Right atrium auricular region (tissue), 2 donors: ENCODE data around the gene UGGT1. TPM values are rescaled to one million over a fixed set of nuclear protein-coding genes. Genes with fewer than 3 reads are reported as not detected.

Experiments used
- DNase-seq: peaks from one replicate; pipeline ENCODE4 v3.0.0-alpha.2; 2019; ENCODE audit warnings: low spot score
- H3K27ac ChIP-seq, 2 donors: fragments of 200-600 bp; sonication (generic); 1 replicate in 1 of 2; 2 replicates in 1 of 2; pipeline ENCODE4 v1.5.1; 2016 to 2019
- H3K27me3 ChIP-seq, 2 donors: fragments of 200-600 bp; sonication (generic); one replicate each; pipeline versions ENCODE4 v1.5.1 to v1.6.0; 2017 to 2019
- H3K36me3 ChIP-seq: fragments of 200-600 bp; sonication (generic); one replicate; pipeline ENCODE4 v1.5.1; 2016
- H3K4me1 ChIP-seq, 2 donors: fragments of 200-600 bp; sonication (generic); one replicate each; pipeline versions ENCODE4 v1.5.1 to v1.6.0; 2017 to 2019
- H3K4me3 ChIP-seq, 2 donors: fragments of 200-600 bp; sonication (generic); 1 replicate in 1 of 2; 2 replicates in 1 of 2; pipeline ENCODE4 v1.5.1; 2017 to 2019; ENCODE audit warnings: mild to moderate bottlenecking in 1 of 2, moderate library complexity in 1 of 2
- H3K9me3 ChIP-seq, 2 donors: fragments of 200-600 bp; sonication (generic); one replicate each; pipeline ENCODE4 v1.5.1; 2019
- total RNA-seq, 2 donors: library from RNA; depleted of rRNA; stranded (reverse); fragments of >200 nt; gene quantifications; one replicate each; pipeline ENCODE4 v1.1.0, GENCODE V29; 2016
- TF ChIP-seq, protein P1 (sequence below), 2 donors: fragments of 200-600 bp; sonication (generic); IDR thresholded peaks; one replicate each; pipeline ENCODE4 v1.5.1; 2019; ENCODE audit warnings: antibody characterized with exemption in 2 of 2

The UGGT1 gene
- total RNA-seq, 2 donors from 2014 or later, result 33.5 to 47.2 TPM

DNA sequence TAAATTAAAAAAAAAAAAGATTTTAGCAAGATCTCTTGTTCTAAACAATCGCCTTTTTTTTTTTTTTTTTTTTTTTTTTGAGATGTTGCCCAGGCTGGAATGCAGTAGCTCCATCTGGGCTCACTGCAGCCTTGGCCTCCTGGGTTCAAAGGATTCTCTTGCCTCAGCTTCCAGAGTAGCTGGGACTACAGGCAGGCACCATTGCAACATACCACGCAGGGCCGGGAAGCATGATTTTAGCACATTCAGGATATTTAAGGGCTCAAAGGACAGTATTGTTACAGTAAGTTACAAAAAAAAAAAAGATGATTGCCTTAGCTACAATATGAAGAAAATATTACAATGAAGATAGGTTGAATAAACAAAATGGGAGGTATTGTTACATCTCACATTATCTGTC lies 33.7 kb upstream of the UGGT1 start:
- Histone ChIP-seq H3K27me3 (no peaks in the 10 kb centered on the region), H3K36me3 (no peaks in the 10 kb centered on the region), H3K9me3 (no peaks in the 10 kb centered on the region), H3K4me1 (no peaks in the 10 kb centered on the region), H3K4me3 (no peak overlapping the region), H3K27ac (no peak overlapping the region)
- no peak for DNase-seq
- TF ChIP-seq, protein P1, sequence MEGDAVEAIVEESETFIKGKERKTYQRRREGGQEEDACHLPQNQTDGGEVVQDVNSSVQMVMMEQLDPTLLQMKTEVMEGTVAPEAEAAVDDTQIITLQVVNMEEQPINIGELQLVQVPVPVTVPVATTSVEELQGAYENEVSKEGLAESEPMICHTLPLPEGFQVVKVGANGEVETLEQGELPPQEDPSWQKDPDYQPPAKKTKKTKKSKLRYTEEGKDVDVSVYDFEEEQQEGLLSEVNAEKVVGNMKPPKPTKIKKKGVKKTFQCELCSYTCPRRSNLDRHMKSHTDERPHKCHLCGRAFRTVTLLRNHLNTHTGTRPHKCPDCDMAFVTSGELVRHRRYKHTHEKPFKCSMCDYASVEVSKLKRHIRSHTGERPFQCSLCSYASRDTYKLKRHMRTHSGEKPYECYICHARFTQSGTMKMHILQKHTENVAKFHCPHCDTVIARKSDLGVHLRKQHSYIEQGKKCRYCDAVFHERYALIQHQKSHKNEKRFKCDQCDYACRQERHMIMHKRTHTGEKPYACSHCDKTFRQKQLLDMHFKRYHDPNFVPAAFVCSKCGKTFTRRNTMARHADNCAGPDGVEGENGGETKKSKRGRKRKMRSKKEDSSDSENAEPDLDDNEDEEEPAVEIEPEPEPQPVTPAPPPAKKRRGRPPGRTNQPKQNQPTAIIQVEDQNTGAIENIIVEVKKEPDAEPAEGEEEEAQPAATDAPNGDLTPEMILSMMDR (IDR thresholded peaks at IDR 0.05), result no peak

DNA sequence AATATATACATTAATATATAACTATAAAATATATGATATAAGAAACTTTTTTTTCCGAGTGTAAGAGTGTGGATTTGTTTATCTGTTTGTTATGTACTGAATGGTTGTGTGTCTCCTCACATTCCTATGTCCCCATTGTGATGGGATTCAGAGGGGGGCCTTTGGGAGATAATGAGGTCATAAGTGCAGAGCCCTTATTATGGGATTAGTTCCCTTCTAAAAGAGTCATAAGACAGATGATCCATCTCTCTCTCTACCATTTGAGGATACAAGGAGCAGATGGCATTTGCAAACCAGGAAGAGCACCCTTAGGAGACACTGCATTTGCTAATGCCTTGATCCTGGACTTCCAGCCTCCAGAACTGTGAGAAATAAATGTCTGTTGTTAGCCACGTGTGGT lies 32.9 kb upstream of the UGGT1 start:
- H3K4me3 ChIP-seq, result no peak overlapping the region
- H3K36me3 ChIP-seq, result no peaks in the 10 kb centered on the region
- no peaks in the 10 kb centered on the region for H3K4me1 ChIP-seq
- no peak overlapping the region for H3K27ac ChIP-seq
- TF ChIP-seq, protein P1 (IDR thresholded peaks at IDR 0.05), result no peak
- H3K27me3 ChIP-seq, result no peaks in the 10 kb centered on the region
- no peak for DNase-seq
- no peaks in the 10 kb centered on the region for H3K9me3 ChIP-seq

DNA sequence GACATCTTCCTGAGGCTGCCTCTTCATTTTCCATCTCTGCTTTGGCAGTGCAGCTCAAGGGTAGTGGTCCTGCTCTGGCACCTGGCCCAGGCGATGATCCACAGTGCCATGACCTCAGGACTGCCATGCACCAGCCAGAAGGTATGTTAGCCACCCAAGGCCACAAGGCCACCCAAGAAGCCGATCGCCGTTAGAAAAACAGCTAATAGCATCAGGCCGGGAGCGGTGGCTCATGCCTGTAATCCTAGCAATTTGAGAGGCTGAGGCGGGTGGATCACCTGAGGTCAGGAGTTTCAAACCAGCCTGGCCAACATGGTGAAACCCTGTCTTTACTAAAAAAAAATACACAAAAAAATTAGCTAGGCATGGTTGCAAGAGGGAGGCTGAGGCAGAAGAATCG lies 28.4 kb upstream of the UGGT1 start:
- H3K9me3 ChIP-seq, result no peaks in the 10 kb centered on the region

DNA sequence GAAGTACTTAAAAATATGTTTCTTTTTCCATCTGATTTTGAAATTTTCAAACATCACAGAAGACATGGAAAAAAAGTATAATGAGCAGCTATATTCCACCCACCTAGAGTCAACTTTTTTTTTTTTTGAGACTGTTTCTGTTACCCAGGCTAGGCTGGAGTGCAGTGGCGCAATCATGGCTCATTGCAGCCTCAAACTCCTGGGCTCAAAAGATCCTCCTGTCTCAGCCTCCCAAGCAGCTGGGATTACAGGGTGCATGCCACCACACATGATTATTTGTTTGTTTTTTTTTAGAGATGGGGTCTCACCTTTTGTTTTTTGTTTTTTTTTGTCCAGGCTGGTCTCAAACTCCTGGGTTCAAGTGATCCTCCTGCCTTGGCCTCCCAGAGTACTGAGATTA lies 26.6 kb upstream of the UGGT1 start:
- no peaks in the 10 kb centered on the region for H3K36me3 ChIP-seq
- TF ChIP-seq, protein P1 (IDR thresholded peaks at IDR 0.05), result no peak
- H3K4me1 ChIP-seq, result no peaks in the 10 kb centered on the region
- no peaks in the 10 kb centered on the region for H3K27me3 ChIP-seq
- no peak overlapping the region for H3K27ac ChIP-seq
- H3K4me3 ChIP-seq, result no peak overlapping the region
- DNase-seq, result no peak
- no peaks in the 10 kb centered on the region for H3K9me3 ChIP-seq

More for the DNA sequence above, 28.4 kb upstream of the UGGT1 start:
- no peaks in the 10 kb centered on the region for H3K27me3 ChIP-seq
- DNase-seq, result no peak
- no peak overlapping the region for H3K27ac ChIP-seq
- H3K36me3 ChIP-seq, result no peaks in the 10 kb centered on the region
- H3K4me3 ChIP-seq, result no peak overlapping the region
- no peaks in the 10 kb centered on the region for H3K4me1 ChIP-seq
- TF ChIP-seq, protein P1 (IDR thresholded peaks at IDR 0.05), result no peak

DNA sequence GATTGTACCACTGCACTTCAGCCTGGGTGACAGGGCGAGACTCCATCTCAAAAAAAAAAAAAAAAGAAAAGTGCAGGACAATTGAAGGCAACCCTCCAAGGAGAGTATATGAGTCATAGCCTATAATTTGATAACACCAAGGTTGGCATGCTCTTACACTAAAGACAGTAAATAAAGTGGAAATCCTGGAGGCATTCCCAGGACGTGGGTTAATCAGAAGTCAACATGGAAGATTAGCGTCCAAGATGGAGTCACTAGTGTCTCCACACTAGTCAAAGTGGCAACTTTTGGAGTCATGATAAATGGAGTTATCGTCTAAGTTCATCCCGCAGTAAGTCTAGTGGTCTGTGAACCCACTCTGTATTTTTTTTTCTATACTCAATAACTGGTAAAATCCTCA lies 21.2 kb upstream of the UGGT1 start:
- DNase-seq, result no peak
- H3K27me3 ChIP-seq, result no peaks in the 10 kb centered on the region

DNA sequence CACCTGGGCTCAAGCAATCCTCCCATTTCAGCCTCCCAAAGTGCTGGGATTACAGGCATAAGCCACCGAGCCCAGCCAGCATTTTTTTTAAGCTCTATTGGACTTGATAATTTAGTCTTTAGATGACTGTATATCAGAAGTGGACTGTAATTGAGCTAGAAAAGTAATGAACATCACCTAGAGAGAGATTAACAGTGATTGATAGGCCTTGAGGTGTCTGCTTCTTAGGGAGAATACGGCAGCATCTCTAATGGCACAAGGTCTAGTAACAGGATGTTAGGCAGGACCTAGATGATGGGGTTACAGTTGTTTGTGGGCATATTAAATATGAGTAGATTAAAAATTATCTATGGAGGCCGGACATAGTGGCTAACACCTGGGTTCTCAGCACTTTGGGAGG lies 17.7 kb upstream of the UGGT1 start:
- H3K4me1 ChIP-seq, result no peaks in the 10 kb centered on the region
- H3K9me3 ChIP-seq, result no peaks in the 10 kb centered on the region
- no peak overlapping the region for H3K27ac ChIP-seq
- TF ChIP-seq, protein P1 (IDR thresholded peaks at IDR 0.05), result no peak
- H3K36me3 ChIP-seq, result no peaks in the 10 kb centered on the region
- H3K27me3 ChIP-seq, result no peaks in the 10 kb centered on the region
- no peak overlapping the region for H3K4me3 ChIP-seq
- no peak for DNase-seq

More for the DNA sequence above, 21.2 kb upstream of the UGGT1 start:
- no peak overlapping the region for H3K27ac ChIP-seq
- no peak overlapping the region for H3K4me3 ChIP-seq
- no peaks in the 10 kb centered on the region for H3K36me3 ChIP-seq
- H3K4me1 ChIP-seq, result no peaks in the 10 kb centered on the region
- TF ChIP-seq, protein P1 (IDR thresholded peaks at IDR 0.05), result no peak
- H3K9me3 ChIP-seq, result no peaks in the 10 kb centered on the region
